ENCODE data around the gene CUL4A.

DNA sequence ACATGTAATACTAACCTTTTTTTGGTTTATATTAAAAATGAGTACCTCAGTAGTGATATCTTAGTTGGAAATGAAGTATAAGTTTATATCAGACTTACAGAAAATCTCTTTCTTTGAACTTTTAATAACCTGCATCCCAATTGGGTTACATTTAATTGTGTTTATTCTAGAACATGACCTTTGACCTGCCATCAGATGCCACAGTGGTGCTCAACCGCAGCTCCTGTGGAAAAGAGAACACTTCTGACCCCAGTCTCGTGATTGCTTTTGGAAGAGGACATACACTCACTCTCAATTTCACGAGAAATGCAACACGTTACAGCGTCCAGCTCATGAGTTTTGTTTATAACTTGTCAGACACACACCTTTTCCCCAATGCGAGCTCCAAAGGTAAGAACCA is 100.1 kb downstream of the CUL4A start:
- TF ChIP-seq, protein P1, sequence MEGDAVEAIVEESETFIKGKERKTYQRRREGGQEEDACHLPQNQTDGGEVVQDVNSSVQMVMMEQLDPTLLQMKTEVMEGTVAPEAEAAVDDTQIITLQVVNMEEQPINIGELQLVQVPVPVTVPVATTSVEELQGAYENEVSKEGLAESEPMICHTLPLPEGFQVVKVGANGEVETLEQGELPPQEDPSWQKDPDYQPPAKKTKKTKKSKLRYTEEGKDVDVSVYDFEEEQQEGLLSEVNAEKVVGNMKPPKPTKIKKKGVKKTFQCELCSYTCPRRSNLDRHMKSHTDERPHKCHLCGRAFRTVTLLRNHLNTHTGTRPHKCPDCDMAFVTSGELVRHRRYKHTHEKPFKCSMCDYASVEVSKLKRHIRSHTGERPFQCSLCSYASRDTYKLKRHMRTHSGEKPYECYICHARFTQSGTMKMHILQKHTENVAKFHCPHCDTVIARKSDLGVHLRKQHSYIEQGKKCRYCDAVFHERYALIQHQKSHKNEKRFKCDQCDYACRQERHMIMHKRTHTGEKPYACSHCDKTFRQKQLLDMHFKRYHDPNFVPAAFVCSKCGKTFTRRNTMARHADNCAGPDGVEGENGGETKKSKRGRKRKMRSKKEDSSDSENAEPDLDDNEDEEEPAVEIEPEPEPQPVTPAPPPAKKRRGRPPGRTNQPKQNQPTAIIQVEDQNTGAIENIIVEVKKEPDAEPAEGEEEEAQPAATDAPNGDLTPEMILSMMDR (IDR thresholded peaks at IDR 0.05): no peak
- TF ChIP-seq, protein P2, sequence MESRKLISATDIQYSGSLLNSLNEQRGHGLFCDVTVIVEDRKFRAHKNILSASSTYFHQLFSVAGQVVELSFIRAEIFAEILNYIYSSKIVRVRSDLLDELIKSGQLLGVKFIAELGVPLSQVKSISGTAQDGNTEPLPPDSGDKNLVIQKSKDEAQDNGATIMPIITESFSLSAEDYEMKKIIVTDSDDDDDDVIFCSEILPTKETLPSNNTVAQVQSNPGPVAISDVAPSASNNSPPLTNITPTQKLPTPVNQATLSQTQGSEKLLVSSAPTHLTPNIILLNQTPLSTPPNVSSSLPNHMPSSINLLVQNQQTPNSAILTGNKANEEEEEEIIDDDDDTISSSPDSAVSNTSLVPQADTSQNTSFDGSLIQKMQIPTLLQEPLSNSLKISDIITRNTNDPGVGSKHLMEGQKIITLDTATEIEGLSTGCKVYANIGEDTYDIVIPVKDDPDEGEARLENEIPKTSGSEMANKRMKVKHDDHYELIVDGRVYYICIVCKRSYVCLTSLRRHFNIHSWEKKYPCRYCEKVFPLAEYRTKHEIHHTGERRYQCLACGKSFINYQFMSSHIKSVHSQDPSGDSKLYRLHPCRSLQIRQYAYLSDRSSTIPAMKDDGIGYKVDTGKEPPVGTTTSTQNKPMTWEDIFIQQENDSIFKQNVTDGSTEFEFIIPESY (IDR thresholded peaks at IDR 0.05; ENCODE audit: borderline replicate concordance, low read depth): no peak
- TF ChIP-seq TAF1 (IDR thresholded peaks at IDR 0.05; ENCODE audit: borderline replicate concordance, low read depth, low read length): no peak
